K562 (cell line): Measurements from ENCODE around the gene P2RY11. TPM values are rescaled to one million over a fixed set of nuclear protein-coding genes. Genes with fewer than 3 reads are reported as not detected.
A peak's percentile ranks its signal among the peaks of the same experiment; 100 is the strongest.

Source experiments
- ATAC-seq: fragments of 200-7000 bp; cut with Tn5 transposase; 3 replicates; pipeline ENCODE4 v1.9.1; 2020; ENCODE audit warnings: moderate library complexity
- BruUV-seq: library from RNA; stranded (reverse); fragments of 400-500 nt; replicated peaks from 2 replicates; lab custom pipeline; 2021; lab: Mats Ljungman, UMichigan
- CTCF ChIA-PET: fragments of 300-600 bp; formaldehyde crosslinking; extraction: SDS; loops from one replicate; lab custom pipeline; 2021; ENCODE audit warnings: low intra/inter-chr PET ratio; lab: Yijun Ruan, JAX
- POLR2A ChIA-PET: fragments of 300-600, 350-650 bp; sonication (Branson Sonifier 250); formaldehyde crosslinking; extraction: SDS; loops from one replicate; lab custom pipeline; 2021; ENCODE audit warnings: antibody characterized with exemption, inconsistent platforms; lab: Yijun Ruan, JAX
- DNase-seq, 4 experiments: peaks; one replicate each; pipeline versions ENCODE4 v3.0.0 to v3.0.0-alpha.2; 2011 to 2018; ENCODE audit warnings: low spot score in 3 of 4, mixed read lengths in 3 of 4; ENCODE audit errors: extremely low read depth in 1 of 4
- FAIRE-seq: peaks from 2 replicates; lab custom pipeline; 2011; peaks lifted over from hg19 to GRCh38; lab: Jason Lieb, UNC
- H2AFZ ChIP-seq: 2 replicates; pipeline ENCODE4 v1.6.0; 2011; ENCODE audit warnings: low read depth, low read length, control low read depth, inconsistent platforms
- H3K27ac ChIP-seq: fragments of 200-600 bp; 3 replicates; pipeline ENCODE4 v1.8.0; 2011; ENCODE audit warnings: low read depth, mild to moderate bottlenecking, control low read depth, inconsistent platforms, low read length, moderate library complexity, mixed read lengths; ENCODE audit errors: extremely low read depth
- H3K27me3 ChIP-seq, 2 experiments: fragments of 300-600 bp in 1 of 2; 2 replicates in 1 of 2; 3 replicates in 1 of 2; pipeline versions ENCODE4 v1.6.0 to v1.8.0; 2011; ENCODE audit warnings: inconsistent platforms in 2 of 2, low read length in 2 of 2, mild to moderate bottlenecking in 1 of 2, mixed read lengths in 1 of 2, moderate library complexity in 1 of 2; ENCODE audit not compliant: control insufficient read depth in 2 of 2, insufficient read depth in 2 of 2
- H3K36me3 ChIP-seq: fragments of 300-600 bp; 3 replicates; pipeline ENCODE4 v1.8.0; 2011; ENCODE audit warnings: mild to moderate bottlenecking, low read length, inconsistent platforms; ENCODE audit not compliant: control insufficient read depth, insufficient read depth
- H3K4me1 ChIP-seq, 2 experiments: fragments of 200-600 bp in 1 of 2; replicated peaks in 1 of 2; 2 replicates in 1 of 2; 3 replicates in 1 of 2; pipeline versions ENCODE4 v1.5.1 to v1.8.0; 2011; ENCODE audit warnings: inconsistent platforms in 2 of 2, low read length in 2 of 2, mild to moderate bottlenecking in 1 of 2, mixed read lengths in 1 of 2, moderate library complexity in 1 of 2; ENCODE audit not compliant: control insufficient read depth in 2 of 2, insufficient read depth in 2 of 2
- H3K4me2 ChIP-seq: 2 replicates; pipeline ENCODE4 v1.6.1; 2011; ENCODE audit warnings: low read length, control low read depth, inconsistent platforms, mixed read lengths; ENCODE audit not compliant: insufficient read depth
- H3K4me3 ChIP-seq: fragments of 200-600 bp; sonication (generic), shearing (Covaris generic); 2 replicates; pipeline ENCODE4 v1.5.1; 2016; ENCODE audit warnings: control low read depth, inconsistent platforms
- H3K79me2 ChIP-seq: fragments of 200-600 bp; 3 replicates; pipeline ENCODE4 v1.8.0; 2011; ENCODE audit warnings: low read length, inconsistent platforms; ENCODE audit not compliant: control insufficient read depth, insufficient read depth
- H3K9ac ChIP-seq, 2 experiments: 2 replicates each; pipeline versions ENCODE4 v1.6.0 to v1.6.1; 2011; ENCODE audit warnings: low read depth in 2 of 2, low read length in 2 of 2, control low read depth in 1 of 2, inconsistent platforms in 1 of 2, mild to moderate bottlenecking in 1 of 2, mixed read lengths in 1 of 2; ENCODE audit not compliant: insufficient read depth in 1 of 2
- H3K9me1 ChIP-seq: one replicate; pipeline ENCODE4 v1.6.0; 2011; ENCODE audit warnings: inconsistent platforms, mild to moderate bottlenecking, low read length, moderate library complexity; ENCODE audit not compliant: control insufficient read depth, insufficient read depth
- H3K9me3 ChIP-seq: replicated peaks from 2 replicates; pipeline ENCODE4 v1.5.1; 2011; ENCODE audit warnings: low read depth, low read length, inconsistent platforms; ENCODE audit not compliant: control insufficient read depth, insufficient read depth
- H4K20me1 ChIP-seq: replicated peaks from 2 replicates; pipeline ENCODE4 v1.6.1; 2011; ENCODE audit warnings: low read length, inconsistent platforms, mixed read lengths; ENCODE audit not compliant: control insufficient read depth, insufficient read depth
- BCOR ChIP-seq: fragments of 450-650 bp; IDR thresholded peaks from 2 replicates; pipeline ENCODE4 v1.6.1; 2016
- KLF13 ChIP-seq: fragments of 450-650 bp; IDR thresholded peaks from 2 replicates; pipeline ENCODE4 v1.6.1; 2016; ENCODE audit warnings: missing genetic modification characterization, low read depth, mild to moderate bottlenecking, missing compliant biosample characterization, moderate library complexity, borderline replicate concordance
- KLF6 ChIP-seq: fragments of 250-450 bp; sonication (Bioruptor Pico); IDR thresholded peaks from 2 replicates; pipeline ENCODE4 v1.4.0; 2020; ENCODE audit warnings: mild to moderate bottlenecking, moderate library complexity, borderline replicate concordance
- MYC ChIP-seq, 2 experiments: fragments of 250-450 bp in 1 of 2; sonication (Bioruptor Pico) in 1 of 2; IDR thresholded peaks; 2 replicates each; pipeline versions ENCODE4 v1.5.1 to v1.6.1; 2012 to 2021; ENCODE audit warnings: low read depth in 2 of 2, borderline replicate concordance in 1 of 2, improper control_type of control experiment in 1 of 2, low read length in 1 of 2, mild to moderate bottlenecking in 1 of 2, moderate library complexity in 1 of 2
- POLR2B ChIP-seq: fragments of 450-650 bp; IDR thresholded peaks from 2 replicates; pipeline ENCODE4 v1.6.1; 2018; ENCODE audit warnings: low read depth; ENCODE audit not compliant: partially characterized antibody
- RBM25 ChIP-seq: fragments of 200-400 bp; formaldehyde crosslinking; IDR thresholded peaks from 2 replicates; pipeline ENCODE4 v1.6.1; 2018; ENCODE audit warnings: low read length, low read depth, moderate library complexity; ENCODE audit not compliant: severe bottlenecking
- SOX6 ChIP-seq: fragments of 450-650 bp; IDR thresholded peaks from 2 replicates; pipeline ENCODE4 v1.6.1; 2014; ENCODE audit warnings: mild to moderate bottlenecking
- TSC22D4 ChIP-seq: fragments of 450-650 bp; IDR thresholded peaks from 2 replicates; pipeline ENCODE4 v1.6.1; 2016; ENCODE audit warnings: missing genetic modification characterization, missing biosample characterization, control low read depth
- ZNF347 ChIP-seq: fragments of 450-650 bp; formaldehyde crosslinking; IDR thresholded peaks from 2 replicates; pipeline ENCODE4 v1.4.0; 2020; ENCODE audit warnings: low read depth, mild to moderate bottlenecking, moderate library complexity
- ZNF445 ChIP-seq: fragments of 250-450 bp; sonication (Bioruptor Pico); IDR thresholded peaks from 2 replicates; pipeline ENCODE4 v1.4.0; 2020; ENCODE audit warnings: low read depth, mild to moderate bottlenecking, moderate library complexity
- ZNF830 ChIP-seq: fragments of 250-450 bp; sonication (Bioruptor Pico); IDR thresholded peaks from 2 replicates; pipeline ENCODE4 v1.5.0; 2021; ENCODE audit warnings: mild to moderate bottlenecking
- WGBS: fragments of 100-300 bp; shearing (Covaris generic); methylation state at CpG from one replicate; pipeline ENCODE4 v1.1.6; 2016; ENCODE audit warnings: low coverage, mixed read lengths; ENCODE audit not compliant: insufficient coverage; ENCODE audit errors: missing lambda C conversion rate; 5-methylcytosine and 5-hydroxymethylcytosine counted together
- in situ Hi-C: fragments of 300-500 bp; cut with MboI; formaldehyde crosslinking; loops from 4 replicates; pipeline ENCODE4 v1.15.0; 2018; ENCODE audit warnings: inconsistent platforms, mixed read lengths
- intact Hi-C: fragments of 100-400 bp; cut with micrococcal nuclease; formaldehyde crosslinking; loops from 2 replicates; pipeline ENCODE4 v1.14.2; 2022
- polyA plus RNA-seq, 8 experiments: library from polyadenylated mRNA; depleted of rRNA in 4 of 8; stranded (reverse) in 5 of 8; unstranded in 3 of 8; fragments of >200 nt; fragmentation: Nextera tagmentation in 2 of 8; fragmentation: Illumina TruSeq in 1 of 8; extraction: Ambion mirVana in 2 of 8; extraction: Trizol in 1 of 8; gene quantifications; 2 replicates each; pipeline versions ENCODE4 v1.2.1 to v1.2.3, GENCODE V29; 2011 to 2014; ENCODE audit warnings: inconsistent platforms in 1 of 8, missing spikeins in 1 of 8
- total RNA-seq, 7 experiments: library from RNA; depleted of rRNA in 6 of 7; stranded (reverse); fragments of >200 nt in 6 of 7; fragmentation: Illumina TruSeq in 2 of 7; extraction: Trizol in 2 of 7; gene quantifications; 2 replicates each; pipeline versions ENCODE4 v1.2.1 to v1.2.3, GENCODE V29; 2011 to 2021; ENCODE audit warnings: low replicate concordance in 1 of 7

The P2RY11 gene
- total and polyA plus RNA-seq, 9 of the 15 experiments (the other 6 are each of a cell fraction or from before 2014, with no cell fraction given) = 0.03 to 10.1 (median 1.5) TPM

GRCh38 chr19:10079031-10079453, 32.5 kb upstream of the P2RY11 start (continued):
- TF ChIP-seq KLF13 (tag) = 0 out of 2 replicates have a peak, but pooled peaks have one; percentile 21
- no peak for TF ChIP-seq KLF6
- TF ChIP-seq MYC (IDR thresholded peaks at IDR 0.05; ENCODE audit: low read depth, low read length) = no peak
- no peak for TF ChIP-seq MYC (CRISPR knock-in tag; IDR thresholded peaks at IDR 0.05; ENCODE audit: borderline replicate concordance, low read depth)
- no peak for TF ChIP-seq TSC22D4 (tag)
- TF ChIP-seq ZNF347 (CRISPR knock-in tag) = no peak

- ATAC-seq (no peak), FAIRE-seq (no peak), DNase-seq (no peak)
- intact Hi-C loops (no loop called here), in situ Hi-C loops (no loop called here)
- peaks cover 0 to 20% of the 10 kb centered on the region in 2 experiments; a peak in 2 of 5 replicates for H3K4me1 ChIP-seq
- H3K27ac ChIP-seq = no peak overlapping the region
- no peak for TF ChIP-seq ZNF830 (CRISPR knock-in tag)
- 0 out of 2 replicates have a peak, but pooled peaks have one; percentile 39 for TF ChIP-seq BCOR
- TF ChIP-seq POLR2B = no peak
- peak; percentile 64 for TF ChIP-seq RBM25
- no peak for TF ChIP-seq ZNF445 (CRISPR knock-in tag)
- no peak for TF ChIP-seq SOX6
- H3K27me3 ChIP-seq = peaks cover 0 to 2% of the 10 kb centered on the region in 2 experiments; a peak in 3 of 5 replicates
- ChIA-PET POLR2A (interaction anchor here (1.1 to 1.6 kb wide), 3 partner anchors 9 to 22 kb away, joined by 3 to 4 read pairs (median 3); partner anchors contain the start of gene PPAN), CTCF (no interaction called here)
- no peak overlapping the region for H3K4me2 ChIP-seq
- H3K9me3 ChIP-seq = no peaks in the 10 kb centered on the region
- H2AFZ ChIP-seq = no peak overlapping the region
- no peaks in the 10 kb centered on the region for H3K9me1 ChIP-seq
- no TSS peak for BruUV-seq
- no peaks in the 10 kb centered on the region for H4K20me1 ChIP-seq
- H3K79me2 ChIP-seq = peaks cover 3% of the 10 kb centered on the region; the same call in 1 of the 3 replicates
- no peak overlapping the region for H3K9ac ChIP-seq
- WGBS = 50% methylated on average over 9 of the region's 9 CpGs
- H3K4me3 ChIP-seq = no peak overlapping the region
- H3K36me3 ChIP-seq = no peaks in the 10 kb centered on the region
Observed at GRCh38 chr19:10083911-10084310, 27.6 kb upstream of the P2RY11 start.
